Tibial nerve (tissue), 4 donors: ENCODE data around the gene TRABD2A.

Source experiments
- EP300 ChIP-seq, 2 donors: sonication (generic); formaldehyde crosslinking; IDR thresholded peaks; one replicate each; pipeline ENCODE4 v1.6.1; 2017; ENCODE audit warnings: antibody characterized with exemption in 2 of 2, mild to moderate bottlenecking in 1 of 2
- POLR2A ChIP-seq, 2 donors: fragments of 450-650 bp; IDR thresholded peaks; one replicate each; pipeline ENCODE4 v1.6.1; 2017; ENCODE audit warnings: antibody characterized with exemption in 2 of 2, mild to moderate bottlenecking in 2 of 2, moderate library complexity in 2 of 2
- TF ChIP-seq, protein P1 (sequence below), 5 experiments: fragments of 200-600 bp in 3 of 5; fragments of 450-650 bp in 2 of 5; sonication (generic) in 3 of 5; IDR thresholded peaks; one replicate each; pipeline ENCODE4 v1.5.1; 2016 to 2019; ENCODE audit warnings: antibody characterized with exemption in 5 of 5, mild to moderate bottlenecking in 3 of 5, moderate library complexity in 2 of 5

DNA sequence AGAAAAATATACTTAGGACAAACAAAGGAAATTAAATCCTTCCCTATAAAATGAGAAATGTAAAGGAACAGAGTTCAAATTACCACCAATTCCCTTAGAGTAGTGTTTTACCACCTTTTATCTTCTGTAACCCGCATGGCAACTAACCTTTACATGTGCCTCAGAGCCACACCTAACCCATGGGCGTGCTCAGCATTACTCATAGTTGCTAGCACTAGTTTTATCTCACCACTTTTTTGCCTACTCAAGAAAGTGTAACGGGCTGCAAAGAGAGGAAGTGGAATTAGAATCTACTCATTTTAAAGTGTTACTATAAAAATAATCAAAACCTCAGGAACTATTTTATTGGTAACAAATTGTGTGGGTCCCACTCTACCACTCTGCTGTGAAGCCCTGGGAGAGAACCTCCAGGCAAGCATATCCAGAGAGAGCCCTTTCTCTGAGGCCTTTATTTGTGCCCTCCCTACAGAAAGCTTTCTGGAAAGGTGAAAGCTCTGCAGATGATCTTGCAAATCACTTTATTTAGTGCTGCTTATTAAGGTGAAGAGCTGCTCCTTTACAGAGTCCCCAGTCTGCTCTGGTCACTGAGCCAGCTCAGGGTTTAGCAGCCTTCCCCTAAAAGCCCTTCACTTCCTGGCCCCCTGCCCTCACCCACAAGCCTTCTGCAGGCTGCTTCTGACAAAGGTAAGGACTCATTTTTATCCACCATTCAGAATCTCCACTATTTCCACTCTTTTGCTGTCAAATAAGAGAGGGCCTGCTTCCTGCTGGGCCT is 98.8 kb downstream of the TRABD2A start:
- TF ChIP-seq POLR2A (IDR thresholded peaks at IDR 0.05), result no peak
- no peak for TF ChIP-seq EP300 (IDR thresholded peaks at IDR 0.05)
- TF ChIP-seq, protein P1, sequence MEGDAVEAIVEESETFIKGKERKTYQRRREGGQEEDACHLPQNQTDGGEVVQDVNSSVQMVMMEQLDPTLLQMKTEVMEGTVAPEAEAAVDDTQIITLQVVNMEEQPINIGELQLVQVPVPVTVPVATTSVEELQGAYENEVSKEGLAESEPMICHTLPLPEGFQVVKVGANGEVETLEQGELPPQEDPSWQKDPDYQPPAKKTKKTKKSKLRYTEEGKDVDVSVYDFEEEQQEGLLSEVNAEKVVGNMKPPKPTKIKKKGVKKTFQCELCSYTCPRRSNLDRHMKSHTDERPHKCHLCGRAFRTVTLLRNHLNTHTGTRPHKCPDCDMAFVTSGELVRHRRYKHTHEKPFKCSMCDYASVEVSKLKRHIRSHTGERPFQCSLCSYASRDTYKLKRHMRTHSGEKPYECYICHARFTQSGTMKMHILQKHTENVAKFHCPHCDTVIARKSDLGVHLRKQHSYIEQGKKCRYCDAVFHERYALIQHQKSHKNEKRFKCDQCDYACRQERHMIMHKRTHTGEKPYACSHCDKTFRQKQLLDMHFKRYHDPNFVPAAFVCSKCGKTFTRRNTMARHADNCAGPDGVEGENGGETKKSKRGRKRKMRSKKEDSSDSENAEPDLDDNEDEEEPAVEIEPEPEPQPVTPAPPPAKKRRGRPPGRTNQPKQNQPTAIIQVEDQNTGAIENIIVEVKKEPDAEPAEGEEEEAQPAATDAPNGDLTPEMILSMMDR (IDR thresholded peaks at IDR 0.05), result no peak
